CD4-positive, alpha-beta T cell treated with Interleukin-21 for 1 hour (primary cell): ENCODE measurements around the gene DNPH1.

Experiments
- DNase-seq: peaks from one replicate; pipeline ENCODE4 v3.0.0-alpha.2; 2020

The DNPH1 gene

GRCh38 chr6:43207286-43207685, 22.0 kb downstream of the DNPH1 start:
- no peak for DNase-seq

- DNase-seq: no peak
These were observed 23.4 kb downstream of the DNPH1 start for GRCh38 chr6:43205849-43206248.

GRCh38 chr6:43204271-43205105, 24.8 kb downstream of the DNPH1 start:
- DNase-seq: no peak

DNA sequence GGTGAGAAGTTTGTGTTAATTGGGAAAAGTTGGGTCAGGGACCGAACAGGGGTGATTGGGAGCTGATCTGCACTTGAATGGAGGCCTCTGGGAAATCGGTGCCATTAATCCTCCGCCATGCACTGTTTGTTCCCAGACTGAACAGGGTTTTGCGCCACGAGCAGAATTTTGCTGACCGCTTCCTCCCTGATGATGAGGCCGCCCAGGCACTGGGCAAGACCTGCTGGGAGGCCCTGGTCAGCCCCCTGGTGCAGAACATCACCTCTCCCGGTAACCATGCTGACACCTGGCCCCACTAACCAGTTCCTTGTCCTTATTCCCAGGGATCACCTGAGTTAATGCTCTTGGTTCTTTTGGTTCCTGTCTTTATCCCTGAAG, 25.6 kb downstream of the DNPH1 start:
- DNase-seq: no peak

- no peak for DNase-seq
These were observed 26.1 kb downstream of the DNPH1 start for GRCh38 chr6:43203029-43203717.

DNA sequence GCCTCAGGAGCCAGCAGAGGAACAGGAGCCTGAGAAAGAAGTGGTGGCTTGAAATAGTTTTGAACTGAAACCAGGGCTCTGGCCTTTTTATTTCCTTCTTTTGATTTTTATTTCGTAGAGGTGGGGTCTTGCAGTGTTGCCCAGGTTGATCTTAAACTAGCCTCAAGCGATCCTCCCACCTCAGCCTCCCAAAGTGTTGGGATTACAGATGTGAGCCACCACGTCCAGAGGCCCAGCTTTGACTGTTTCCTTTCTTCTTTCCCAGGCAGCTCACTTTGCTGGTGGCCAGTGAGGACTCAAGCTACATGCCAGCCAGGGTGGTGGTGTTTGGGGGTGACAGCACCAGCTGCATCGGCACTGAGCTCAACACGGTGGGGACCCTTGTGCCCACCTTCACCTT, 26.8 kb downstream of the DNPH1 start:
- no peak for DNase-seq

- DNase-seq: no peak
These were observed 28.7 kb downstream of the DNPH1 start for GRCh38 chr6:43200541-43200940.

DNA sequence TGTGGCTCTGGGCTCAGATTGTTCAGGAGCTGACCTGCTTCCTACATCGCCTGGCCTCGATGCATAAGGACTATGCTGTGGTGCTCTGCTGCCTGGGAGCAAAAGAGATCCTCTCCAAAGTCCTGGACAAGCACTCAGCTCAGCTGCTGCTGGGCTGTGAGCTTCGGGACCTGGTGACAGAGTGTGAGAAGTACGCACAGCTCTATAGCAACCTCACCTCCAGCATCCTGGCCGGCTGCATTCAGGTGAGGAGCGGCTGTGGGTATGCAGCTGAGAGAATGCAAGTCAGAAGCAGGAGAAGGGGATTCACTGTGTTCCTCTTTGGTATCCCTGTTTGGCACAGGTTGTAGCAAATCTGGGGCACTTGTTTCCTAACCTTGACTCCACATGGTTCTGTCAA, 29.4 kb downstream of the DNPH1 start:
- DNase-seq: no peak

- no peak for DNase-seq
These were observed 32.9 kb downstream of the DNPH1 start for GRCh38 chr6:43196337-43196736.

GRCh38 chr6:43193929-43194328, 35.4 kb downstream of the DNPH1 start:
- DNase-seq: no peak

DNA sequence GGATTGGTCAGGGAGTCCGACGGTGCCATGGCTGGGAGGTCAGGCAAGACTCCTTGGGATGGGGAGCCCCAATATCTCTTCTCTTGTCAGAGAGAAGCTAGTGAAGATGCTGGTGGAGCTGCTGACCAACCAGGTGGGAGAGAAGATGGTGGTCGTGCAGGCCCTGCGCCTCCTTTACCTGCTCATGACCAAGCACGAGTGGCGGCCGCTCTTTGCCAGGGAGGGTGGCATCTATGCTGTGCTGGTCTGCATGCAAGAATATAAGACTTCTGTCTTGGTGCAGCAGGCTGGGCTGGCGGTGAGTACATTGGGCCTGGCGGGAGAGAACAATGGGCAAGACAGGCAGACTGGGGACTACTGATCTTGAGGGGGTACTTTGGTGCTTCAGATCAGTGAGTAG, 36.4 kb downstream of the DNPH1 start:
- no peak for DNase-seq

DNA sequence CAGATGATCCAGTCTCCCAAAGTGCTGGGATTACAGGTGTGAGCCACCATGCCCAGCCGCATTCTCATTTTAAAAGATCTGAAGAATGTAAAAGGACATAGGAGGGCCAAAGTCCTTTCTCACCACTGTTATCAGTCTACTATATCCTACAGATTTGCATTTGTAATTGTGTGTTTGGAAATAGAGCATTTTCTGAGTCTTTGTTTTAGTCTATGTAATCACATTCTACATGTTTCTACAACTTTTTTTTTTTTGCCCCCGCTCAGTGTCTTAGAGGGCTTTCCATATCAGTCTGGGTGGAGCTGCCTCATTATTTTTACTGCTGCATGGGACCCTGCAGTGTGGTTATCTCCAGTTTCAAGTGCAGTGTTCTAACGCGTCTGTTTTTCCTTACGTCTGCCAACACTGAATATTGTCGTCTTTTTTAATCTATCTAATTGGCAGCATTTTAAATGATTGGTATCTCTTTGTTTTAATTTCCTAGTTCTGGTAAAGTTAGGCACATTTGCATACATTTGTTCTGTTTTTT, 39.4 kb downstream of the DNPH1 start:
- no peak for DNase-seq

DNA sequence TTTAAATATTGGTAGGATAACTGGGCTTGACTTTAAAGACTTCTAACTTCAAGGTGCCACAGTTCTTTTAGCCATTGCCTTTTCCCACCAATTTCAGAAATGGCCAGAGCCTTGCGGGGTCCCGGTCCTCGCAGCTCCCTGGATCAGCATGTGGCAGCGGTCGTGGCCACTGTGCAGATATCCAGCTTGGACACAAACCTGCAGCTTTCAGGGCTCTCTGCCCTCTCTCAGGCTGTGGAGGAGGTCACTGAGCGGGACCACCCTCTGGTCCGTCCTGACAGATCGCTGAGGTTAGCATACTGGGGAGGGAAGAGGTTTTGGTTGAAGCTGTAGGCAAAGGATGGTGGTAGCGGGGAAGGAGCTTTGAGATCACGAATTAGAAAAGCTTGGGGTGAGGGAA, 40.9 kb downstream of the DNPH1 start:
- no peak for DNase-seq

GRCh38 chr6:43187821-43188220, 41.5 kb downstream of the DNPH1 start:
- no peak for DNase-seq

GRCh38 chr6:43186706-43187105, 42.6 kb downstream of the DNPH1 start:
- no peak for DNase-seq

DNA sequence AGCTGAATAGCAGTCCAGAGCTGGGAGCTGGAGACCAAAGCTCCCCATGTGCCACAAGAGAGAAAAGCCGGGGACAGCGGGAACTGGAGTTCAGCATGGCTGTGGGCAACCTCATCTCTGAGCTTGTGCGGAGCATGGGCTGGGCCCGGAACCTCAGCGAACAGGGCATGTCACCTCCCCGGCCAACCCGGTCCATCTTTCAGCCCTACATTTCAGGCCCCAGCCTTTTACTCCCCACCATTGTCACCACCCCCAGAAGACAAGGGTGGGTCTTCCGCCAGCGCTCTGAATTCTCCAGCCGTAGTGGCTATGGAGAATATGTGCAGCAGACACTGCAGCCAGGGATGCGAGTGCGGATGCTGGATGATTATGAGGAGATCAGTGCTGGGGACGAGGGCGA, 43.3 kb downstream of the DNPH1 start:
- no peak for DNase-seq

DNA sequence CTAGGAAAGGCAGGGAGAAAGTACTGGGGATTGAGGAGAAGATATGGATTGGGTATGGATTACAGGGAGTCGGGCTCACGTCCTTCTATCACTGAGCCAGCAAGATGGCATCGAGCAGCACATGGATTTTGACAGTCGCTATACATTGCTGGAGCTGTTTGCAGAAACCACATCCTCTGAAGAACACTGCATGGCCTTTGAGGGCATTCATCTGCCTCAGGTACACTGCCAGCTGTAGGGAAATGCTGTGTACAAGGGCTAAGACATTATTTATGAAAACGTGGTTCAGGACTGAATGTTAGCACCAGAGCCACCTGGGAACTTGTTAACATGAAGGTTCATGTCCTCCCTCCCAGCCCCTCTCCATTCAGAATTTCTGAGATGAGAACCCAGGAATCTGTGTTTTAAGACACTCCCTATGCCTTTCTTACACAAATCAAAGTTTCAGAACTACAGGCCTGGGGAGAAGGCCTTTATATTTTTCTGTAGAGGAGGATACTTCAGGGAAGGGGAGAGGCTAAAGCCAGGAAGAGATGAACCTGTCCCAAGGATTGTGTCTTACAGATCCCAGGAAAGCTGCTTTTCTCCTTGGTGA, 43.8 kb downstream of the DNPH1 start:
- DNase-seq: peak; percentile 45

- no peak for DNase-seq
These were observed 44.9 kb downstream of the DNPH1 start for GRCh38 chr6:43184268-43184985.

- no peak for DNase-seq
These were observed 45.8 kb downstream of the DNPH1 start for GRCh38 chr6:43183441-43183840.

GRCh38 chr6:43181942-43182860, 47.1 kb downstream of the DNPH1 start, which contains the start of gene CUL9:
Gene CUL9, plus strand, starts transcription at chr6:43182196. Its CDS starts 2,115 bp downstream, at chr6:43184311.
- peak; percentile 84 for DNase-seq

DNA sequence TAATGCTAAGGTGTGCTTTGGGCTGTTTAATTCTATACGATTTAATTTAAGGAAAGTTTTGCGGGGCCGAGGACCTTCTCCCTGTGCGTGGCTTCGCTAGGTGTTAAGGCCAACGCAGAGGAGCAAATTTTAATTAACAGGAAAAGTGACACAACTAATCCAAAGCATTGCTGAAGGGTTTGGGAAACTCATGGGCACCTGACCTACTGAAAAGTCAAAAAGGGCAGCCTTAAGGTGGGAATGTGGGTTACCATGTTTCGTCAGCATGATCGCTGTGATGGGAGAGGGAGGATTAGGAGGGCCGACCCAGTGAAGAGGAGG, 47.7 kb downstream of the DNPH1 start:
- no peak for DNase-seq

- no peak for DNase-seq
These were observed 48.3 kb downstream of the DNPH1 start for GRCh38 chr6:43180985-43181384.
